Caco-2 (cell line): Measurements from ENCODE around the gene ADGRL3. TPM values are rescaled to one million over a fixed set of nuclear protein-coding genes. Genes with fewer than 3 reads are reported as not detected.

Experiments used
- BruUV-seq: library from RNA; stranded (reverse); fragments of 400-500 nt; replicated peaks from 2 replicates; lab custom pipeline; 2021; lab: Mats Ljungman, UMichigan
- CTCF ChIA-PET: fragments of 300-600 bp; sonication (Branson Sonifier 250); formaldehyde crosslinking; loops from one replicate; lab custom pipeline; 2022; ENCODE audit warnings: antibody characterized with exemption; lab: Charles Lee
- POLR2A ChIA-PET: fragments of 300-600 bp; sonication (Branson Sonifier 250); formaldehyde crosslinking; loops from one replicate; lab custom pipeline; 2022; ENCODE audit warnings: antibody characterized with exemption; lab: Charles Lee
- DNase-seq, 2 experiments: peaks; one replicate each; pipeline versions ENCODE4 v3.0.0 to v3.0.0-alpha.2; 2020 to 2022
- H3K27me3 ChIP-seq: replicated peaks from 2 replicates; pipeline ENCODE4 v1.6.0; 2011; ENCODE audit warnings: low read length; ENCODE audit not compliant: control insufficient read depth, insufficient read depth
- H3K36me3 ChIP-seq: 2 replicates; pipeline ENCODE4 v1.5.1; 2011; ENCODE audit warnings: low read length; ENCODE audit not compliant: control insufficient read depth, insufficient read depth
- H3K4me1 ChIP-seq: fragments of 250-450 bp; sonication (Bioruptor Pico); 2 replicates; pipeline ENCODE4 v1.5.1; 2020; ENCODE audit warnings: mild to moderate bottlenecking
- H3K4me3 ChIP-seq: 2 replicates; pipeline ENCODE4 v1.5.1; 2011; ENCODE audit warnings: low read depth, mild to moderate bottlenecking, control low read depth, low read length
- H3K9me3 ChIP-seq: fragments of 250-450 bp; sonication (Bioruptor Pico); 2 replicates; pipeline ENCODE4 v1.5.1; 2020; ENCODE audit warnings: mild to moderate bottlenecking, moderate library complexity
- H3K27ac Mint-ChIP-seq: one replicate; pipeline ENCODE4 v1.8.0; 2022; ENCODE audit warnings: mixed read lengths; ENCODE audit not compliant: unreplicated experiment
- H3K27me3 Mint-ChIP-seq: one replicate; pipeline ENCODE4 v1.8.0; 2022; ENCODE audit warnings: mixed read lengths; ENCODE audit not compliant: insufficient read depth, unreplicated experiment
- H3K36me3 Mint-ChIP-seq: one replicate; pipeline ENCODE4 v1.8.0; 2022; ENCODE audit warnings: mild to moderate bottlenecking, mixed read lengths; ENCODE audit not compliant: insufficient read depth, unreplicated experiment
- H3K4me1 Mint-ChIP-seq: one replicate; pipeline ENCODE4 v1.8.0; 2022; ENCODE audit warnings: low read depth, mixed read lengths; ENCODE audit not compliant: unreplicated experiment
- H3K4me3 Mint-ChIP-seq: one replicate; pipeline ENCODE4 v1.8.0; 2022; ENCODE audit warnings: mild to moderate bottlenecking, moderate library complexity, mixed read lengths; ENCODE audit not compliant: unreplicated experiment
- H3K9me3 Mint-ChIP-seq: one replicate; pipeline ENCODE4 v1.8.0; 2022; ENCODE audit warnings: mixed read lengths; ENCODE audit not compliant: unreplicated experiment
- CTCF ChIP-seq, 2 experiments: fragments of 200-600 bp in 1 of 2; IDR thresholded peaks; 1 replicate in 1 of 2; 2 replicates in 1 of 2; pipeline versions ENCODE4 v1.5.1 to v1.8.0; 2011 to 2022; ENCODE audit warnings: antibody characterized with exemption in 1 of 2, control low read depth in 1 of 2, inconsistent platforms in 1 of 2, low read depth in 1 of 2, low read length in 1 of 2, mild to moderate bottlenecking in 1 of 2, moderate library complexity in 1 of 2; ENCODE audit not compliant: insufficient read depth in 1 of 2, severe bottlenecking in 1 of 2, unreplicated experiment in 1 of 2
- intact Hi-C: fragments of 100-400 bp; cut with micrococcal nuclease; formaldehyde crosslinking; loops from one replicate; pipeline ENCODE4 v1.10.0; 2022; ENCODE audit not compliant: unreplicated experiment
- total RNA-seq: library from RNA; stranded (reverse); gene quantifications from 2 replicates; pipeline ENCODE4 v1.2.3, GENCODE V29; 2022

Gene ADGRL3
- total RNA-seq, 1 experiment from 2014 or later = 1.5 TPM

DNA sequence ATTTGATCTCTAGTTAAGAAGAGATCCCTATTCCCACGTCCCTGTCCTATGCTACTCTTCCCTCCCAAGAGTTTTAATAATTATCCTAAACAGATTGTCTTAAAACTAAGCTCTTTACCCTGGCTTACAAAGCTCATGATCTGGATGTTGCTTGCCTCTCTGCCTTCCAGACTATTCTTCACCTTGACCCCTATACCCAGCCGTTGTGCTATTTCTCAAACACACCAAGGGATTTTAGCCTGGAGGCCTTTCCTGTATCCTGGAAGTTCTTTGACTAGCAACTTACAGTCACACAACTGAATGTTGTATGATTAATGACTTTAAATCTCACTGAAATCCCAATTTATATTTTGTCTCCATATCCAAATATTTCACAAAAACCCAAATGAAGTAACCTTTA, 314.9 kb downstream of the ADGRL3 start:
- Histone ChIP-seq H3K4me1 (peaks cover 8% of the 10 kb centered on the region; the same call in 1 of the 2 replicates), H3K4me3 (no peak overlapping the region), H3K36me3 (no peaks in the 10 kb centered on the region), H3K27me3 (no peaks in the 10 kb centered on the region), H3K9me3 (no peaks in the 10 kb centered on the region)
- DNase-seq = no peak
- Mint-ChIP-seq H3K9me3 (peaks cover 9% of the 10 kb centered on the region), H3K27ac (no peak overlapping the region), H3K4me3 (no peak overlapping the region), H3K27me3 (no peaks in the 10 kb centered on the region), H3K4me1 (peaks cover 9% of the 10 kb centered on the region), H3K36me3 (no peaks in the 10 kb centered on the region)
- TF ChIP-seq CTCF (IDR thresholded peaks at IDR 0.05; ENCODE audit: insufficient read depth in 1 of 2, low read depth in 1 of 2, low read length in 1 of 2, severe bottlenecking in 1 of 2, unreplicated experiment in 1 of 2) = no peak
- intact Hi-C loops = no loop called here
- POLR2A ChIA-PET = no interaction called here
- CTCF ChIA-PET = no interaction called here
- no TSS peak for BruUV-seq

DNA sequence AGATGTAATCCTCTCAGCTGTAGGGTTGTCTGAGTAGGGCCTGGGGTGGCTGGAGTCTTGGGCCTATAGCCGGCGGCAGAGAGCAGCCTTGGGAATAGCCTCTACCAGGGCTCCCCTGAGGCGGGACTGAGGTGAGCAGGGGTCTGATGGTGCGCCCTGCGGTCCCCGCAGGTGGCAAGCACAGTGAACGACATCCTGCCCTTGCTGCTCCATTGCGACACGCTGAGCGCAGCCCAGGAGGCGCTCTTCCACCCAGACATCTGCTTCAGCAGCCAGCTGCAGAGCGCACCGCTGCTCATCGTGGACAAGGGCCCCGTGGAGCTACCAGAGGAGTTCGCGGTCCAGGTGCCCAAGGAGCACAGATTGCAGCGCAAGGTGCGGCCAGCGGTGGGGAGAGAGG, 317.0 kb downstream of the ADGRL3 start:
- H3K36me3 Mint-ChIP-seq = no peaks in the 10 kb centered on the region
- intact Hi-C loops = no loop called here
- H3K9me3 Mint-ChIP-seq = no peaks in the 10 kb centered on the region
- H3K27me3 Mint-ChIP-seq = no peaks in the 10 kb centered on the region
- no peak for DNase-seq
- no peak overlapping the region for H3K4me3 ChIP-seq
- H3K27ac Mint-ChIP-seq = no peak overlapping the region
- H3K4me3 Mint-ChIP-seq = no peak overlapping the region
- H3K4me1 Mint-ChIP-seq = peaks cover 24% of the 10 kb centered on the region
- no peaks in the 10 kb centered on the region for H3K27me3 ChIP-seq
- CTCF ChIA-PET = no interaction called here
- H3K4me1 ChIP-seq = peaks cover 13% of the 10 kb centered on the region
- no peak for TF ChIP-seq CTCF (IDR thresholded peaks at IDR 0.05; ENCODE audit: insufficient read depth in 1 of 2, low read depth in 1 of 2, low read length in 1 of 2, severe bottlenecking in 1 of 2, unreplicated experiment in 1 of 2)
- H3K36me3 ChIP-seq = no peaks in the 10 kb centered on the region
- POLR2A ChIA-PET = no interaction called here
- H3K9me3 ChIP-seq = no peaks in the 10 kb centered on the region
- no TSS peak for BruUV-seq

- H3K4me1 ChIP-seq = peaks cover 12% of the 10 kb centered on the region
- Mint-ChIP-seq H3K27ac (peak overlapping the region; percentile 45), H3K4me1 (peaks cover 17% of the 10 kb centered on the region), H3K36me3 (no peaks in the 10 kb centered on the region), H3K4me3 (no peak overlapping the region), H3K27me3 (no peaks in the 10 kb centered on the region), H3K9me3 (no peaks in the 10 kb centered on the region)
- intact Hi-C loops = no loop called here
- TF ChIP-seq CTCF (IDR thresholded peaks at IDR 0.05; ENCODE audit: insufficient read depth in 1 of 2, low read depth in 1 of 2, low read length in 1 of 2, severe bottlenecking in 1 of 2, unreplicated experiment in 1 of 2) = no peak
- no peaks in the 10 kb centered on the region for H3K27me3 ChIP-seq
- no peaks in the 10 kb centered on the region for H3K36me3 ChIP-seq
- ChIA-PET POLR2A (no interaction called here), CTCF (no interaction called here)
- BruUV-seq = no TSS peak
- H3K4me3 ChIP-seq = no peak overlapping the region
- H3K9me3 ChIP-seq = no peaks in the 10 kb centered on the region
- no peak for DNase-seq
Observed at GRCh38 chr4:61520166-61520565, 320.0 kb downstream of the ADGRL3 start.
